AG10803 (cell line): Measurements from ENCODE around the gene DSG2.

Experiments used
- DNase-seq: peaks from one replicate; pipeline ENCODE4 v3.0.0; 2010; ENCODE audit warnings: low read depth
- H3K4me3 ChIP-seq: 2 replicates; pipeline ENCODE4 v1.5.1; 2011; ENCODE audit warnings: mild to moderate bottlenecking, low read length, control low read depth
- TF ChIP-seq, protein P1 (sequence below): conservative IDR thresholded peaks from 2 replicates; pipeline ENCODE4 v1.5.1; 2011; ENCODE audit warnings: mild to moderate bottlenecking, low read length, control low read depth, inconsistent platforms

Gene DSG2

DNA sequence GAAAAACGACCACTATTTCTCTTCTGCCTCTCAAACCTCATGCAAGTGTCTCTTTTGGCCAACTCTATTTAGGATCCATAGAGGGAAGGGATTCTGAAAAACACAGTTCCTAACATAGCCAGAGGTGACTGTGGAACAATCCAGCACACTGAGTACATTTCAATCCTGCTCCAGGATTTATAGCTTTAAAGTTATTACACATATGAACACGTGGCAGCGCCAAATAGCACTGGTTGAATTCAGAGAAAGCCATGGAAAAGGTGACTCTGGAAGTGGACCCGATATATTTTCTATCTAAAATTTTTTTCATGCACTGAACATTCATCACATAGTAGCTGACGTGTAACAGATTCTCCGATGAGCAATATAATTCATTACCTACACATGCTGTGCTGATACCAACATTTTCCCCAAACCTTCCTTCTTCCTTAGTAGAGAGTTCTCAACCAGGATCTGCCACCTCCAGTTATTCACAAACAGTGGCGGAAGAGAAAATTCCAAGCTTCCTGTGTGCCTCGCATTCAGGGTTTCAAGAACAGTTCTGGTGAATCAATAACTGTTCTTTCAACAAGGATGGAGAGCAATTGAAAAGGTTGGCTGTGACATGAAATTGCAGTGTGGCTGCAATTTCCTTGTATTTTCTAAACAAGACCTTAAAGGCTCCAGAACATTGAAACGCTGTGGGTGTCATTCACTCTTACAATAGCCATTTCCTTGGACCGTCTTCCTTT, 68.0 kb downstream of the DSG2 start:
- TF ChIP-seq, protein P1, sequence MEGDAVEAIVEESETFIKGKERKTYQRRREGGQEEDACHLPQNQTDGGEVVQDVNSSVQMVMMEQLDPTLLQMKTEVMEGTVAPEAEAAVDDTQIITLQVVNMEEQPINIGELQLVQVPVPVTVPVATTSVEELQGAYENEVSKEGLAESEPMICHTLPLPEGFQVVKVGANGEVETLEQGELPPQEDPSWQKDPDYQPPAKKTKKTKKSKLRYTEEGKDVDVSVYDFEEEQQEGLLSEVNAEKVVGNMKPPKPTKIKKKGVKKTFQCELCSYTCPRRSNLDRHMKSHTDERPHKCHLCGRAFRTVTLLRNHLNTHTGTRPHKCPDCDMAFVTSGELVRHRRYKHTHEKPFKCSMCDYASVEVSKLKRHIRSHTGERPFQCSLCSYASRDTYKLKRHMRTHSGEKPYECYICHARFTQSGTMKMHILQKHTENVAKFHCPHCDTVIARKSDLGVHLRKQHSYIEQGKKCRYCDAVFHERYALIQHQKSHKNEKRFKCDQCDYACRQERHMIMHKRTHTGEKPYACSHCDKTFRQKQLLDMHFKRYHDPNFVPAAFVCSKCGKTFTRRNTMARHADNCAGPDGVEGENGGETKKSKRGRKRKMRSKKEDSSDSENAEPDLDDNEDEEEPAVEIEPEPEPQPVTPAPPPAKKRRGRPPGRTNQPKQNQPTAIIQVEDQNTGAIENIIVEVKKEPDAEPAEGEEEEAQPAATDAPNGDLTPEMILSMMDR, result no peak
- no peak overlapping the region for H3K4me3 ChIP-seq
- no peak for DNase-seq

DNA sequence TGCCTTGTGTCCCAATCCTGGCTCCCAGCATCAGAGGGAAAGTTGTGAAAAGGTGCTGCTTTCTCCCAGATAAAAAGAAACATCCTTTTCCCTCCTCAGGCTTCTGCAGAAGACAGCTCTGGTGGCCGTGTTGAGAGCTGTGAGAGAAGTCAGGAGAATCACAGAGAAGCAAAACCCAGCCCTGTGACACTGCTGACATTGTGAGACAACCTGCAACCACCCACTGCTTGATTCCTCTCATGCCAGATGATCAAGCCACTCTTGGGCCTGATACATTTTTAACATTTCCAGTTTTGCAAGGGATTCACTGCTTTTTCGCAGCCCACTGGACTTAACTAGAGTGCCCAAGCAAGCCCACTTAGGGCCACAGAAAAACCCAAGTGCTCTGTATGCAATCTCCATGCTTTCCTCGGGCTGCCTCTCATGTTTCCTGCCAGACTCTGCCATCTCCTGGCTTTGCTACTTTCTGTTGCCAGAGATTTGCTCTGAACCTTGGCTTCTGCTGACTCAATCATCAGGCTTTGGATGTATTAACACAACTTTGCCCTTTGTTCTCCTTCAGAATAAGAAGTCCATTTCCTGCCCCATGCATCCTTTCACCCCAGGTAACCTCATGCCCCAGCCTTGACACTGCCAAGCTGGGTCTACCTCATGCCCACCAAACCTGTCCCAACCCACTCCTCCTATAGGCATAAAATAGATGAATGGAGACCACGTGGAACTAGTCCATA, 68.8 kb downstream of the DSG2 start:
- no peak for DNase-seq
- TF ChIP-seq, protein P1, result no peak
- no peak overlapping the region for H3K4me3 ChIP-seq

DNA sequence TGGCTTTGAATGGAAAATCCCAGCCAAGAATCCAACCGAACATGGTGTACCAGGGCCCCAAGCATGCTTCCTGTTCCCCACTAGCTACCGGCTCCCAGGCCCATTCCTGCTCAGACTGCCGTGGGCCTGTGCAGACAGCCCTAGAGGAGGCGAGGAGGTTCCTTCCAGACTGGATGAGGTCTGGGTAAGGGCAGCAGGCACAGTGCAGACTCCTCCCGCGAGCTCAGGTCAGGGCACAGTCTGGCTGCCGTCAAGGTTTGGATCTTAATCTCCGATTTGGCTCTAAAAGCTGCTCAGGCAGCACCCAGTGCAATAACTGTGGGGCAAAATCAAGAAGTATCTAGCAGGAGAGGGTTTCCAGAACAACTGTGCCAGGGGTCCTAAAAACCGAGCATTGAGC, 74.4 kb downstream of the DSG2 start:
- TF ChIP-seq, protein P1, result no peak
- no peak for DNase-seq
- H3K4me3 ChIP-seq, result no peak overlapping the region

DNA sequence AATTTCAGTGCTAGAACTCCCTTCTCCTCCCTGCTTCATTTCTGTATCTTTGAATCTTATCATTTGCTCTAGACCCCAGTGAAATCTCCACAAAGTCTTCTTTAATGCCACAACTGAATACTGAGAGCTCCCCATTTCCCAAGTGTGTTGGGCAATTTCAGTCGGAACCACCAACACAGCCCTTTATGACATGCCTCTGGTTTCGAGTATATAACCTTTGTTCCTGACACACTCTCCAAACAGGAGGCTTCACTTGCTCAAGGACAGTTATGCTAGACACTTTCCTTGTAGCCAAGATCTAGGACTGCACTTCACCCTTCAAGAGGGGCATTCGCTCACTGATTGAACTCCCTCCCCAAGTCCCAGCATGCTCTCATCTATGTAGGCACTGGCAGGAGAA, 75.1 kb downstream of the DSG2 start:
- DNase-seq, result no peak
- H3K4me3 ChIP-seq, result no peak overlapping the region
- TF ChIP-seq, protein P1, result no peak

DNA sequence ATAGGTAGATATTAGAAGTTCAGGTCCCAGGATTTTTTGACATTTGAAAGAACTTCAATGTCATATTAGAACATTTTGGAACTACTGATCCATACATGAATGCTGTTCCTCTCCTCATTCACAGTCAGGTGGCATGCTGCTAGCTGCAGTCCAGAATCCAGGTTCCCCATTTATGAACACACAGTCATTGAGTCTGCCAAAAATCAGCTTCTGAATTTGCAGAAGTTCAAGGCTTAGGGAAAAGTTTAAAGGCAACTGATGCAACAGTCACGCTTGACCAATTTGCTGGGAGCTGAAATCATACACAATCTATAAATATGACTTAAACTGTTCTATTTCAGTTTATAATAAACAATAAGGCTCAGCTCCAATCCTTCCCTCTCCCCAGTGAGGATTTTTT, 76.4 kb downstream of the DSG2 start:
- DNase-seq, result no peak
- H3K4me3 ChIP-seq, result no peak overlapping the region
- TF ChIP-seq, protein P1, result no peak

DNA sequence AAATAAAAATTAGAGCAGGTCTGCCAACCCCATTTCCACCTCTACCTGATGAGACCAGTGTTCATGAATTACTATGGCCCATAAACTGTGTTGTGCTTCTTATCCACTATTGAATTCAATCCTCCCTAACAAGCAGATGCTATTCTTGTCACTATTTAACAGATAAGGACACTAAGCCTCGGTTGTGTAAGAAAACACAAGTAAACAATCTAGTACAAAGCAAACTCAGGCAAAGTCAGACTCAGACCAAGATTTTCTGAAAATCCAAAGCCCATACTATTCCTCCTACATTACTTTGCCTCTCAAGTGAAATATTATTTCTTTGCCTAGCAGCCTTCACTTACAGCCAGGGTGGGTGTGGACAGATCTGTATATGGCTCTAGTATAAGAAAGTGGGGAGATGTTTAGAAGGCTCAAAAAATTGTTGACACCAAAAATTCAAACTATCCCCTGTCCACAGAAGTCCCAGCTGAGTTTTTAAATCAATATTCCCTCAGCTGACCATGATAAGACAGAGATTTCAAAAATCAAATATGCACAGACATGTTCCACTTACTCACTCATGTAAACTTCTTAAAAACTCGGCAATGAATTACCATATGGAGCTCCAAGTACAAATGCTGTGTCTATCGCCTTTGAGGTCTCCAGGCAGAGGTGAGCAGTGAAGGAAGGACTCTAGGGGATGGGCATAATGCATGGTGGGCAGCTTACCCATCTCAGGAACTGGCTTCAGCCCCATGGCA, 77.7 kb downstream of the DSG2 start:
- TF ChIP-seq, protein P1, result no peak
- DNase-seq, result no peak
- no peak overlapping the region for H3K4me3 ChIP-seq
